Omental fat pad (tissue), 4 donors: Measurements from ENCODE around the gene INPP5E. TPM values are rescaled to one million over a fixed set of nuclear protein-coding genes. Genes with fewer than 3 reads are reported as not detected.

Experiments used
- ATAC-seq: fragments of 150-250 bp; one replicate; pipeline ENCODE4 v1.9.1; 2016; ENCODE audit warnings: mild to moderate bottlenecking, moderate library complexity; ENCODE audit not compliant: low FRiP score
- DNase-seq: peaks from one replicate; pipeline ENCODE4 v3.0.0-alpha.2; 2019; ENCODE audit warnings: low spot score
- CTCF ChIP-seq, 3 donors: fragments of 450-650 bp; IDR thresholded peaks; one replicate each; pipeline ENCODE4 v1.5.1; 2016 to 2017; ENCODE audit warnings: antibody characterized with exemption in 3 of 3, mild to moderate bottlenecking in 3 of 3, moderate library complexity in 2 of 3
- total RNA-seq, 4 donors: library from RNA; depleted of rRNA; stranded (reverse); fragments of >200 nt; gene quantifications; one replicate each; pipeline ENCODE4 v1.1.0, GENCODE V29; 2016

The INPP5E gene
- total RNA-seq, 4 donors from 2014 or later, result 5.4 to 13.1 (median 8.3) TPM

GRCh38 chr9:136471802-136472487, 32.3 kb upstream of the INPP5E start:
- DNase-seq (no peak), ATAC-seq (no peak)
- no peak for TF ChIP-seq CTCF (IDR thresholded peaks at IDR 0.05)

GRCh38 chr9:136470792-136471469, 31.3 kb upstream of the INPP5E start:
- no peak for DNase-seq
- TF ChIP-seq CTCF (IDR thresholded peaks at IDR 0.05), result no peak
- ATAC-seq, result no peak

GRCh38 chr9:136470356-136470755, 30.7 kb upstream of the INPP5E start:
- TF ChIP-seq CTCF (IDR thresholded peaks at IDR 0.05), result no peak
- DNase-seq (no peak), ATAC-seq (no peak)

- TF ChIP-seq CTCF (IDR thresholded peaks at IDR 0.05), result no peak
- no peak for DNase-seq
- ATAC-seq, result no peak
These were observed 28.1 kb upstream of the INPP5E start for GRCh38 chr9:136467766-136468165.

GRCh38 chr9:136466155-136466541, 26.5 kb upstream of the INPP5E start:
- no peak for ATAC-seq
- no peak for TF ChIP-seq CTCF (IDR thresholded peaks at IDR 0.05)
- no peak for DNase-seq

GRCh38 chr9:136465500-136466154, 26.0 kb upstream of the INPP5E start:
- no peak for TF ChIP-seq CTCF (IDR thresholded peaks at IDR 0.05)
- DNase-seq, result no peak
- ATAC-seq, result no peak
